ENCODE results near the gene LAMP2. TPM values are rescaled to one million over a fixed set of nuclear protein-coding genes. Genes with fewer than 3 reads are reported as not detected.

Gene LAMP2
- total RNA-seq, 1 donor from 2014 or later = 115 TPM

- no peak for DNase-seq (ENCODE audit: low read depth)
- Histone ChIP-seq H3K36me3 (ENCODE audit: control insufficient read depth, insufficient read depth, low read length) (no peaks in the 10 kb centered on the region), H3K27me3 (ENCODE audit: control insufficient read depth, insufficient read depth, low read length) (no peaks in the 10 kb centered on the region), H3K4me3 (ENCODE audit: low read depth, low read length) (no peak overlapping the region)
- TF ChIP-seq, protein P1, sequence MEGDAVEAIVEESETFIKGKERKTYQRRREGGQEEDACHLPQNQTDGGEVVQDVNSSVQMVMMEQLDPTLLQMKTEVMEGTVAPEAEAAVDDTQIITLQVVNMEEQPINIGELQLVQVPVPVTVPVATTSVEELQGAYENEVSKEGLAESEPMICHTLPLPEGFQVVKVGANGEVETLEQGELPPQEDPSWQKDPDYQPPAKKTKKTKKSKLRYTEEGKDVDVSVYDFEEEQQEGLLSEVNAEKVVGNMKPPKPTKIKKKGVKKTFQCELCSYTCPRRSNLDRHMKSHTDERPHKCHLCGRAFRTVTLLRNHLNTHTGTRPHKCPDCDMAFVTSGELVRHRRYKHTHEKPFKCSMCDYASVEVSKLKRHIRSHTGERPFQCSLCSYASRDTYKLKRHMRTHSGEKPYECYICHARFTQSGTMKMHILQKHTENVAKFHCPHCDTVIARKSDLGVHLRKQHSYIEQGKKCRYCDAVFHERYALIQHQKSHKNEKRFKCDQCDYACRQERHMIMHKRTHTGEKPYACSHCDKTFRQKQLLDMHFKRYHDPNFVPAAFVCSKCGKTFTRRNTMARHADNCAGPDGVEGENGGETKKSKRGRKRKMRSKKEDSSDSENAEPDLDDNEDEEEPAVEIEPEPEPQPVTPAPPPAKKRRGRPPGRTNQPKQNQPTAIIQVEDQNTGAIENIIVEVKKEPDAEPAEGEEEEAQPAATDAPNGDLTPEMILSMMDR (IDR thresholded peaks at IDR 0.05; ENCODE audit: insufficient read depth, low read length, poor library complexity, severe bottlenecking) = no peak
These were observed 15.1 kb downstream of the LAMP2 start for GRCh38 chrX:120453985-120454384.

- TF ChIP-seq, protein P1 (IDR thresholded peaks at IDR 0.05; ENCODE audit: insufficient read depth, low read length, poor library complexity, severe bottlenecking) = peak; percentile 34
- Histone ChIP-seq H3K4me3 (ENCODE audit: low read depth, low read length) (no peak overlapping the region), H3K36me3 (ENCODE audit: control insufficient read depth, insufficient read depth, low read length) (no peaks in the 10 kb centered on the region), H3K27me3 (ENCODE audit: control insufficient read depth, insufficient read depth, low read length) (no peaks in the 10 kb centered on the region)
- no peak for DNase-seq (ENCODE audit: low read depth)
These were observed 17.0 kb downstream of the LAMP2 start for GRCh38 chrX:120452131-120452530.

GRCh38 chrX:120450163-120450562, 18.9 kb downstream of the LAMP2 start:
- TF ChIP-seq, protein P1 (IDR thresholded peaks at IDR 0.05; ENCODE audit: insufficient read depth, low read length, poor library complexity, severe bottlenecking) = peak; percentile 16
- Histone ChIP-seq H3K27me3 (ENCODE audit: control insufficient read depth, insufficient read depth, low read length) (no peaks in the 10 kb centered on the region), H3K36me3 (ENCODE audit: control insufficient read depth, insufficient read depth, low read length) (no peaks in the 10 kb centered on the region), H3K4me3 (ENCODE audit: low read depth, low read length) (no peak overlapping the region)
- no peak for DNase-seq (ENCODE audit: low read depth)

GRCh38 chrX:120446498-120446897, 22.6 kb downstream of the LAMP2 start:
- no peak for DNase-seq (ENCODE audit: low read depth)
- Histone ChIP-seq H3K4me3 (ENCODE audit: low read depth, low read length) (no peak overlapping the region), H3K36me3 (ENCODE audit: control insufficient read depth, insufficient read depth, low read length) (no peaks in the 10 kb centered on the region), H3K27me3 (ENCODE audit: control insufficient read depth, insufficient read depth, low read length) (no peaks in the 10 kb centered on the region)
- TF ChIP-seq, protein P1 (IDR thresholded peaks at IDR 0.05; ENCODE audit: insufficient read depth, low read length, poor library complexity, severe bottlenecking) = no peak

DNA sequence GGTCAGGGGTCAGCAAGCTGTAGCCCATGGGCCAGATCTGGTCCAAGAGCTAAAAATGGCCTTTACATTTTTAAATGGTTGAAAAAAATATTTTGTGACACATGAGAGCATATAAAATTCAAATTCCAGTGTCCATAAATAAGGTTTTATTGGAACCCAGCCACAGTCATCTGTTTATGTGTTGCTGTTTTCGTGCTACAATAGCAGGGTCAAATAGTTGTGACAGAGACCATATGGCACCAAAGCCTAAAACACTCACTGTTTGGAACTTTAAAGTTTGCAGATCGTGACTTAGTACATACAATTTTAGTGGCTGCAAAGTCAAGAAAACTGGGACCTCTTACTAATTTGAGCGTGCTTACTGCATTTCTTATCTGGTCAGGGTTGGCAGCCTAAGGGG, 29.2 kb downstream of the LAMP2 start:
- no peaks in the 10 kb centered on the region for H3K27me3 ChIP-seq (ENCODE audit: control insufficient read depth, insufficient read depth, low read length)

More for the DNA sequence above, 29.2 kb downstream of the LAMP2 start:
- TF ChIP-seq, protein P1 (IDR thresholded peaks at IDR 0.05; ENCODE audit: insufficient read depth, low read length, poor library complexity, severe bottlenecking) = no peak
- DNase-seq (ENCODE audit: low read depth) = no peak
- Histone ChIP-seq H3K36me3 (ENCODE audit: control insufficient read depth, insufficient read depth, low read length) (no peaks in the 10 kb centered on the region), H3K4me3 (ENCODE audit: low read depth, low read length) (no peak overlapping the region)

Measured in kidney epithelial cell (primary cell).